T-helper 9 cell (primary cell): Measurements from ENCODE around the gene SLC9A7.

Source experiments
- DNase-seq: peaks from one replicate; pipeline ENCODE4 v3.0.0-alpha.2; 2020

Gene SLC9A7

GRCh38 chrX:46571423-46572339 is 187.2 kb downstream of the SLC9A7 start:
- no peak for DNase-seq

GRCh38 chrX:46569621-46570020 is 189.3 kb downstream of the SLC9A7 start:
- no peak for DNase-seq

- no peak for DNase-seq
Measured at GRCh38 chrX:46567388-46567787, 191.5 kb downstream of the SLC9A7 start.

GRCh38 chrX:46561824-46562657 is 196.9 kb downstream of the SLC9A7 start:
- no peak for DNase-seq

GRCh38 chrX:46559062-46559461 is 199.9 kb downstream of the SLC9A7 start:
- DNase-seq, result no peak

- DNase-seq, result no peak
Measured at GRCh38 chrX:46554942-46555341, 204.0 kb downstream of the SLC9A7 start.

GRCh38 chrX:46553935-46554334 is 205.0 kb downstream of the SLC9A7 start:
- no peak for DNase-seq

GRCh38 chrX:46551494-46552128 is 207.3 kb downstream of the SLC9A7 start:
- DNase-seq, result no peak

GRCh38 chrX:46549914-46550313 is 209.0 kb downstream of the SLC9A7 start:
- DNase-seq, result no peak
